Endothelial cell of umbilical vein (primary cell): ENCODE data around the gene TXNRD1. TPM values are rescaled to one million over a fixed set of nuclear protein-coding genes. Genes with fewer than 3 reads are reported as not detected.

Source experiments
- BruUV-seq: library from RNA; stranded (reverse); fragments of 400-500 nt; replicated peaks from 2 replicates; lab custom pipeline; 2021; lab: Mats Ljungman, UMichigan
- CTCF ChIA-PET: fragments of 300-600, 350-600 bp; sonication (Branson Sonifier 250); formaldehyde crosslinking; loops from one replicate; lab custom pipeline; 2021; ENCODE audit warnings: antibody characterized with exemption, inconsistent platforms; lab: Charles Lee
- POLR2A ChIA-PET: fragments of 300-600, 350-600 bp; sonication (Branson Sonifier 250); formaldehyde crosslinking; loops from one replicate; lab custom pipeline; 2021; ENCODE audit warnings: antibody characterized with exemption, inconsistent platforms; lab: Charles Lee
- DNase-seq: peaks from one replicate; pipeline ENCODE4 v3.0.0-alpha.2; 2011; ENCODE audit warnings: low read depth, low spot score
- FAIRE-seq: peaks from 2 replicates; lab custom pipeline; 2011; peaks lifted over from hg19 to GRCh38; lab: Jason Lieb, UNC
- H2AFZ ChIP-seq: 2 replicates; pipeline ENCODE4 v1.6.0; 2012; ENCODE audit warnings: low read depth, low read length, control low read depth, inconsistent platforms
- H3K27ac ChIP-seq: 2 replicates; pipeline ENCODE4 v1.5.1; 2011; ENCODE audit warnings: low read depth, mild to moderate bottlenecking, control low read depth, low read length, moderate library complexity; ENCODE audit not compliant: insufficient read depth
- H3K27me3 ChIP-seq, 2 experiments: 2 replicates each; pipeline versions ENCODE4 v1.6.0 to v1.6.1; 2011; ENCODE audit warnings: low read length in 2 of 2, mixed read lengths in 1 of 2; ENCODE audit not compliant: control insufficient read depth in 2 of 2, insufficient read depth in 2 of 2
- H3K36me3 ChIP-seq, 2 experiments: 2 replicates in 1 of 2; 3 replicates in 1 of 2; pipeline ENCODE4 v1.5.1; 2011; ENCODE audit warnings: low read length in 2 of 2, mild to moderate bottlenecking in 1 of 2, moderate library complexity in 1 of 2; ENCODE audit not compliant: control insufficient read depth in 2 of 2, insufficient read depth in 2 of 2; ENCODE audit errors: extremely low read depth in 1 of 2
- H3K4me1 ChIP-seq: 3 replicates; pipeline ENCODE4 v1.5.1; 2011; ENCODE audit warnings: mild to moderate bottlenecking, low read length; ENCODE audit not compliant: control insufficient read depth, insufficient read depth; ENCODE audit errors: extremely low read depth
- H3K4me2 ChIP-seq: 2 replicates; pipeline ENCODE4 v1.6.1; 2011; ENCODE audit warnings: low read length, control low read depth, mixed read lengths; ENCODE audit not compliant: insufficient read depth
- H3K4me3 ChIP-seq, 3 experiments: fragments of 200-600 bp in 1 of 3; sonication (generic), shearing (Covaris generic) in 1 of 3; replicated peaks in 1 of 3; 2 replicates each; pipeline ENCODE4 v1.5.1; 2011 to 2016; ENCODE audit warnings: control low read depth in 3 of 3, low read length in 3 of 3, mild to moderate bottlenecking in 2 of 3, inconsistent platforms in 1 of 3, low read depth in 1 of 3, moderate library complexity in 1 of 3; ENCODE audit not compliant: insufficient read depth in 1 of 3
- H3K79me2 ChIP-seq: 2 replicates; pipeline ENCODE4 v1.6.0; 2012; ENCODE audit warnings: low read length, inconsistent platforms; ENCODE audit not compliant: control insufficient read depth, insufficient read depth
- H3K9ac ChIP-seq: replicated peaks from 2 replicates; pipeline ENCODE3; 2011; ENCODE audit warnings: low read length, control low read depth; ENCODE audit not compliant: insufficient read depth; ENCODE audit errors: extremely low read depth
- H3K9me1 ChIP-seq: replicated peaks from 3 replicates; pipeline ENCODE4 v1.6.0; 2011; ENCODE audit warnings: mild to moderate bottlenecking, low read length; ENCODE audit not compliant: control insufficient read depth, insufficient read depth; ENCODE audit errors: extremely low read depth
- H3K9me3 ChIP-seq: replicated peaks from 2 replicates; pipeline ENCODE4 v1.5.1; 2012; ENCODE audit warnings: low read length, inconsistent platforms; ENCODE audit not compliant: control insufficient read depth, insufficient read depth
- H4K20me1 ChIP-seq: replicated peaks from 2 replicates; pipeline ENCODE3; 2011; ENCODE audit warnings: mild to moderate bottlenecking, low read length; ENCODE audit not compliant: control insufficient read depth, insufficient read depth; ENCODE audit errors: extremely low read depth
- EZH2 ChIP-seq: IDR thresholded peaks from 2 replicates; pipeline ENCODE4 v1.6.1; 2012; ENCODE audit warnings: borderline replicate concordance, low read depth, mild to moderate bottlenecking, moderate library complexity, low read length, inconsistent platforms; ENCODE audit not compliant: severe bottlenecking
- FOS ChIP-seq: IDR thresholded peaks from 2 replicates; pipeline ENCODE4 v1.6.1; 2011; ENCODE audit warnings: mild to moderate bottlenecking, low read length, moderate library complexity, borderline replicate concordance; ENCODE audit not compliant: insufficient read depth
- GATA2 ChIP-seq: IDR thresholded peaks from 2 replicates; pipeline ENCODE4 v1.7.0; 2011; ENCODE audit warnings: low read depth, mild to moderate bottlenecking, moderate library complexity, mixed read lengths, low read length; ENCODE audit not compliant: insufficient read length, insufficient read depth
- JUN ChIP-seq: IDR thresholded peaks from 2 replicates; pipeline ENCODE4 v1.6.1; 2011; ENCODE audit warnings: borderline replicate concordance, low read depth; ENCODE audit not compliant: insufficient read length, insufficient read depth
- MYC ChIP-seq: IDR thresholded peaks from one replicate; pipeline ENCODE4 v1.6.1; 2011; ENCODE audit warnings: mild to moderate bottlenecking, low read depth, low read length
- POLR2A ChIP-seq: IDR thresholded peaks from 2 replicates; pipeline ENCODE4 v1.6.1; 2012; ENCODE audit warnings: low read depth, mild to moderate bottlenecking, control low read depth, low read length
- POLR2AphosphoS5 ChIP-seq: IDR thresholded peaks from 2 replicates; pipeline ENCODE4 v1.6.1; 2012; ENCODE audit warnings: low read depth, mild to moderate bottlenecking, control low read depth, low read length, moderate library complexity; ENCODE audit not compliant: insufficient read depth
- dilution Hi-C: fragments of 300-500 bp; cut with MboI; formaldehyde crosslinking; loops from one replicate; pipeline ENCODE4 v1.15.0; 2019; ENCODE audit warnings: low sequenced_read_pairs; ENCODE audit not compliant: extremely low pct_ligation_motif_present
- intact Hi-C: fragments of 100-400 bp; cut with micrococcal nuclease; formaldehyde crosslinking; loops from one replicate; pipeline ENCODE4 v1.10.0; 2022
- polyA plus RNA-seq, 4 experiments: library from polyadenylated mRNA; depleted of rRNA in 3 of 4; stranded (reverse) in 3 of 4; unstranded in 1 of 4; fragments of >200 nt; gene quantifications; 2 replicates each; pipeline versions ENCODE4 v1.2.1 to v1.2.3, GENCODE V29; 2011 to 2012; ENCODE audit warnings: missing spikeins in 1 of 4
- total RNA-seq: library from RNA; stranded (reverse); gene quantifications from 2 replicates; pipeline ENCODE4 v1.2.3, GENCODE V29; 2021
- TF ChIP-seq, protein P1 (sequence below): IDR thresholded peaks from 2 replicates; pipeline ENCODE4 v1.6.1; 2011; ENCODE audit not compliant: insufficient read depth, insufficient read length
- TF ChIP-seq, protein P2 (sequence below), 2 donors: IDR thresholded peaks; 1 replicate in 1 of 2; 2 replicates in 1 of 2; pipeline ENCODE4 v1.5.1; 2011; ENCODE audit warnings: low read length in 2 of 2, mild to moderate bottlenecking in 2 of 2, moderate library complexity in 2 of 2, control low read depth in 1 of 2, inconsistent platforms in 1 of 2, low read depth in 1 of 2; ENCODE audit not compliant: insufficient read depth in 1 of 2; ENCODE audit errors: extremely low read depth in 1 of 2

Gene TXNRD1
- total and polyA plus RNA-seq, 2 donors (not counting 3 experiments of a cell fraction or from before 2014, with no cell fraction given), result 309 to 566 TPM

DNA sequence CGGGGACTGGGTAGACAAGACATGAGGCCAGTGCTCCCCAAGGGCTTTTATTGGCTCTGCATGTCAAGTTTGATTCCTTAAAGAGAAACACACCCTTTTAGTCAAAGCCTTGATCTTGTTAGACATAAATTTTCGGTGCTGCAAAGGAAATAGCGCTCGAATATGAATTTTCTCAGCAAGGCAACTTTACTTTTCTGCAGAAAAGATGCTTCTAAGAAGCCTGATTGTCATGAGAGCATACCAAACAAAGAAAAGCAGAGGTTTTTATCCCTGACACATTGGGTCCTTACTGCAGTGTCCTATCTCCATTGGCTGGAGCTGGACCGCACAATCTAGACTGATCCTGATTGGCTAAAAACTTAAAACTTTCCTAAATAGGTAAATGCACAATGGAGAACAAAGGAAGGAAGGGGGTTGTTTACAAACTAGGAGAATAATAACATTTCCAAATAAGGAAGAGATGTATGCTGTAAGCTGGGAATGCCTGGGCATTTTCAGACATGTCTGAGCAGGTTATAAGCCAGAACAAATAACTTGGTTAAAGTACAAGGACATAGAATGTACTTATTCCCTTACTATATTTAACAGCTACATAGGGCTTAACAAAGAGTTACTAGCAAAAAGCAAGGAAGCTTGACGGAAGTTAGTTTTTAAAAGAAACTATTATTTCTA, 17.2 kb downstream of the TXNRD1 start:
- Histone ChIP-seq H4K20me1 (no peaks in the 10 kb centered on the region), H3K9me1 (no peaks in the 10 kb centered on the region), H3K79me2 (no peaks in the 10 kb centered on the region), H2AFZ (no peak overlapping the region), H3K36me3 (no peaks in the 10 kb centered on the region), H3K4me3 (no peak overlapping the region), H3K4me1 (no peaks in the 10 kb centered on the region), H3K9ac (no peak overlapping the region), H3K9me3 (no peaks in the 10 kb centered on the region), H3K27me3 (no peaks in the 10 kb centered on the region), H3K4me2 (no peak overlapping the region), H3K27ac (no peak overlapping the region)
- DNase-seq, result no peak
- BruUV-seq, result no TSS peak
- POLR2A ChIA-PET, result no interaction called here
- TF ChIP-seq FOS (no peak), POLR2AphosphoS5 (no peak), GATA2 (no peak), POLR2A (no peak), MYC (no peak)
- TF ChIP-seq, protein P1, sequence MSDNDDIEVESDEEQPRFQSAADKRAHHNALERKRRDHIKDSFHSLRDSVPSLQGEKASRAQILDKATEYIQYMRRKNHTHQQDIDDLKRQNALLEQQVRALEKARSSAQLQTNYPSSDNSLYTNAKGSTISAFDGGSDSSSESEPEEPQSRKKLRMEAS, result no peak
- intact Hi-C loops, result no loop called here
- CTCF ChIA-PET, result interaction anchor here (0.9 kb wide), 1 partner anchor 9 kb away, joined by 3 read pairs; no protein-coding TSS in a partner anchor
- no peak for FAIRE-seq
- dilution Hi-C loops, result no loop called here

DNA sequence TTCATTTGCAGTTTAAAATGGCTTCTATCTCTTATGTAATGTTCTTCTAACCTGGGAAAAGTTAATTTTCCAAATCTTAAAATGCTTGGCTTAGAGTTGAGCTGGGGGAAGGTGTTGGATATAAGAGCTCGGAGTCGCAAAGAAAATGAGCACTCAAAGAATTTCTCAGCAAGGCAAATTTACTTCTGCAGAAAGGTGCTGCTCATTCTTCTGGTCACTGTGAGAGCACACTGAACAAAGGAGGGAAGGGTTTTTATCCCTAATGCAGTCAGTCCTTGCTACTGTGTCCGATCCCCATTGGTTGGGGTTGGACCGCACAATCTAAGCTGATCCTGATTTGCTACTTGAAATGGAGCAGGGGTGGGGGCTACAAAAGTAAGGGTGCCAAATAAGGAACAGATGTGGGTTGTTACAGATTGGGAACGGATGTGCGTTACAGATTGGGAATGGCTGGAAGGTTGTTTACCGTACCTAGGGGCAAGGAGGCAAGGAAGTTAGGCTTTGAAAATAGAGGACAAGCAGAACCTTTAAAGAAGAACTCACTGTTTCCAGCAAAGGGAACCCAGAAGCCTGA, 19.4 kb downstream of the TXNRD1 start:
- POLR2A ChIA-PET, result no interaction called here
- no peak overlapping the region for H3K27ac ChIP-seq
- dilution Hi-C loops, result no loop called here
- no peak for TF ChIP-seq FOS
- no peak for TF ChIP-seq EZH2
- no peak for TF ChIP-seq POLR2A
- TF ChIP-seq, protein P2, sequence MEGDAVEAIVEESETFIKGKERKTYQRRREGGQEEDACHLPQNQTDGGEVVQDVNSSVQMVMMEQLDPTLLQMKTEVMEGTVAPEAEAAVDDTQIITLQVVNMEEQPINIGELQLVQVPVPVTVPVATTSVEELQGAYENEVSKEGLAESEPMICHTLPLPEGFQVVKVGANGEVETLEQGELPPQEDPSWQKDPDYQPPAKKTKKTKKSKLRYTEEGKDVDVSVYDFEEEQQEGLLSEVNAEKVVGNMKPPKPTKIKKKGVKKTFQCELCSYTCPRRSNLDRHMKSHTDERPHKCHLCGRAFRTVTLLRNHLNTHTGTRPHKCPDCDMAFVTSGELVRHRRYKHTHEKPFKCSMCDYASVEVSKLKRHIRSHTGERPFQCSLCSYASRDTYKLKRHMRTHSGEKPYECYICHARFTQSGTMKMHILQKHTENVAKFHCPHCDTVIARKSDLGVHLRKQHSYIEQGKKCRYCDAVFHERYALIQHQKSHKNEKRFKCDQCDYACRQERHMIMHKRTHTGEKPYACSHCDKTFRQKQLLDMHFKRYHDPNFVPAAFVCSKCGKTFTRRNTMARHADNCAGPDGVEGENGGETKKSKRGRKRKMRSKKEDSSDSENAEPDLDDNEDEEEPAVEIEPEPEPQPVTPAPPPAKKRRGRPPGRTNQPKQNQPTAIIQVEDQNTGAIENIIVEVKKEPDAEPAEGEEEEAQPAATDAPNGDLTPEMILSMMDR (IDR thresholded peaks at IDR 0.05; ENCODE audit: extremely low read depth in 1 of 2, insufficient read depth in 1 of 2, low read depth in 1 of 2, low read length in 2 of 2), result no peak
- TF ChIP-seq, protein P1, result no peak
- TF ChIP-seq GATA2, result no peak
- no peak for TF ChIP-seq POLR2AphosphoS5
- no peak for TF ChIP-seq JUN
- no peak for TF ChIP-seq MYC
- no peaks in the 10 kb centered on the region for H3K79me2 ChIP-seq
- intact Hi-C loops, result no loop called here
- no peaks in the 10 kb centered on the region for H3K27me3 ChIP-seq
- no peaks in the 10 kb centered on the region for H3K9me3 ChIP-seq
- DNase-seq, result no peak
- no peaks in the 10 kb centered on the region for H3K36me3 ChIP-seq
- H4K20me1 ChIP-seq, result no peaks in the 10 kb centered on the region
- no peak overlapping the region for H3K4me2 ChIP-seq
- H3K9me1 ChIP-seq, result no peaks in the 10 kb centered on the region
- no peak for FAIRE-seq
- CTCF ChIA-PET, result interaction anchor here (1.4 to 1.5 kb wide), 2 partner anchors 10 to 15 kb away, joined by 3 read pairs; no protein-coding TSS in a partner anchor
- BruUV-seq, result no TSS peak
- no peaks in the 10 kb centered on the region for H3K4me1 ChIP-seq
- no peak overlapping the region for H2AFZ ChIP-seq
- H3K9ac ChIP-seq, result no peak overlapping the region
- no peak overlapping the region for H3K4me3 ChIP-seq
